Measurements from ENCODE around the gene AGAP1.

DNA sequence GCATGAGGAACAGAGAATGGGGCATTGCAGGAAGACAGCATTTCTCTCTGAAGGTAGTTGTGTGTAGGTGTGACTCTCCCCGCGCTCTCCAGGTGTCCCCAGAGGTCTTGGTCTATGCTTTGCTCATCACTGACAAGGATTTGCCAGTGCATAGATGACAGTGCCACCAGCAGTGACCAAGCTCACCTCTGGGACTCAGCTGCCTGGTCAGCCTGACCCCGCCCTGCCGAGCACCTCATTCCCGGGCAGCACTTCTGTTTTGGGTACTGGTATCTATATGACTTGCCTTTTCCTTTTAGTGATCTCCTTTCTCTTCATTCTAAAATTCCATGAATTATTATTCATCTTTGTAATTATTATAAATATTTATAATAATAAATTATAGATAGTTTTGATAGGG is 615.2 kb downstream of the AGAP1 start:
- TF ChIP-seq, protein P1, sequence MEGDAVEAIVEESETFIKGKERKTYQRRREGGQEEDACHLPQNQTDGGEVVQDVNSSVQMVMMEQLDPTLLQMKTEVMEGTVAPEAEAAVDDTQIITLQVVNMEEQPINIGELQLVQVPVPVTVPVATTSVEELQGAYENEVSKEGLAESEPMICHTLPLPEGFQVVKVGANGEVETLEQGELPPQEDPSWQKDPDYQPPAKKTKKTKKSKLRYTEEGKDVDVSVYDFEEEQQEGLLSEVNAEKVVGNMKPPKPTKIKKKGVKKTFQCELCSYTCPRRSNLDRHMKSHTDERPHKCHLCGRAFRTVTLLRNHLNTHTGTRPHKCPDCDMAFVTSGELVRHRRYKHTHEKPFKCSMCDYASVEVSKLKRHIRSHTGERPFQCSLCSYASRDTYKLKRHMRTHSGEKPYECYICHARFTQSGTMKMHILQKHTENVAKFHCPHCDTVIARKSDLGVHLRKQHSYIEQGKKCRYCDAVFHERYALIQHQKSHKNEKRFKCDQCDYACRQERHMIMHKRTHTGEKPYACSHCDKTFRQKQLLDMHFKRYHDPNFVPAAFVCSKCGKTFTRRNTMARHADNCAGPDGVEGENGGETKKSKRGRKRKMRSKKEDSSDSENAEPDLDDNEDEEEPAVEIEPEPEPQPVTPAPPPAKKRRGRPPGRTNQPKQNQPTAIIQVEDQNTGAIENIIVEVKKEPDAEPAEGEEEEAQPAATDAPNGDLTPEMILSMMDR (IDR thresholded peaks at IDR 0.05; ENCODE audit: low read depth, low read length, missing input control), result no peak
- TF ChIP-seq, protein P2, sequence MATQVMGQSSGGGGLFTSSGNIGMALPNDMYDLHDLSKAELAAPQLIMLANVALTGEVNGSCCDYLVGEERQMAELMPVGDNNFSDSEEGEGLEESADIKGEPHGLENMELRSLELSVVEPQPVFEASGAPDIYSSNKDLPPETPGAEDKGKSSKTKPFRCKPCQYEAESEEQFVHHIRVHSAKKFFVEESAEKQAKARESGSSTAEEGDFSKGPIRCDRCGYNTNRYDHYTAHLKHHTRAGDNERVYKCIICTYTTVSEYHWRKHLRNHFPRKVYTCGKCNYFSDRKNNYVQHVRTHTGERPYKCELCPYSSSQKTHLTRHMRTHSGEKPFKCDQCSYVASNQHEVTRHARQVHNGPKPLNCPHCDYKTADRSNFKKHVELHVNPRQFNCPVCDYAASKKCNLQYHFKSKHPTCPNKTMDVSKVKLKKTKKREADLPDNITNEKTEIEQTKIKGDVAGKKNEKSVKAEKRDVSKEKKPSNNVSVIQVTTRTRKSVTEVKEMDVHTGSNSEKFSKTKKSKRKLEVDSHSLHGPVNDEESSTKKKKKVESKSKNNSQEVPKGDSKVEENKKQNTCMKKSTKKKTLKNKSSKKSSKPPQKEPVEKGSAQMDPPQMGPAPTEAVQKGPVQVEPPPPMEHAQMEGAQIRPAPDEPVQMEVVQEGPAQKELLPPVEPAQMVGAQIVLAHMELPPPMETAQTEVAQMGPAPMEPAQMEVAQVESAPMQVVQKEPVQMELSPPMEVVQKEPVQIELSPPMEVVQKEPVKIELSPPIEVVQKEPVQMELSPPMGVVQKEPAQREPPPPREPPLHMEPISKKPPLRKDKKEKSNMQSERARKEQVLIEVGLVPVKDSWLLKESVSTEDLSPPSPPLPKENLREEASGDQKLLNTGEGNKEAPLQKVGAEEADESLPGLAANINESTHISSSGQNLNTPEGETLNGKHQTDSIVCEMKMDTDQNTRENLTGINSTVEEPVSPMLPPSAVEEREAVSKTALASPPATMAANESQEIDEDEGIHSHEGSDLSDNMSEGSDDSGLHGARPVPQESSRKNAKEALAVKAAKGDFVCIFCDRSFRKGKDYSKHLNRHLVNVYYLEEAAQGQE (IDR thresholded peaks at IDR 0.05), result no peak

Measured in liver (tissue), 2 donors.